CMK (cell line): ENCODE data around the gene MIEF1.
A peak's percentile ranks its signal among the peaks of the same experiment; 100 is the strongest.

Source experiments
- DNase-seq: peaks from one replicate; pipeline ENCODE4 v3.0.0-alpha.2; 2010; ENCODE audit warnings: low read depth

MIEF1 gene

DNA sequence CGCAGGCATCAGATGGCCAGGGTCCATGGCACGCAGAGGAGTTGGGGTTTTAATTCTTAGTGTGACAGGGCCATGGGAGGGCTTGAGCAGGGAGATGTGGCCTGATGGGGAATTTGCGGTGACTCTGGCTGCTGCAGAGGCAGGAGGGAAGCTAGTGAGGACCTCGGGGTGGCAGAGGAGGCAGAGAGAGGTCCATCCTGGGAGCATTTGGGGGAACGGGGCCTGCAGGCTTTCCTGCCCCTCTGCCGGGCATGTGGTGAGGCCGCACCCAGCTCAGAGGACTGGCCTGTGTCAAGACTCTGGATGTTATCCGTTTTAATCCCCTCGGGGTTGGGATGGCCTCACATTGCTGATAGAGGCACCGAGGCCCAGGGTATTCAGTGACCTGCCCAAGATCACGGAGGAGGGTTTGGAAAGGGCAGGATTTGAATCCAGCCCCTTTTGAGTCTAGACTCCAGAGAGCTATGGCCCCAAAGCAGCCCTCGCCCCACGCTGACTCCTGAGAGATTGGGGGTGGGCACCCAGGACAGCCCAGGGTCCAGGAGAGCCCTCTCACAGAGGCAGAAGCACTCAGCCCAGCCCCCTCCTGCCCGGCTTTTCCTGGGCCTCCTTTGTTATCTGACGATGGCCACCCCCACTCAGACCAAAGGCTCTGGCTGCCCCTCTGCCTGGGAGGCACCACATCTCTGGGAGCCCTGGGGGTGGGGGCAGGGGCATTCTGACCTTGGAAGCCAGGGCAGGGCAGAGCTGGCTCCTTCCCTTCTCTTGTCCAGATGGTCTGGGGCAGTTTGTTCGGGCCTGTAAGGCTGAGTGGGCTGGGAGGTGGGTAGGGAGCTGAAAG is 31.4 kb upstream of the MIEF1 start:
- DNase-seq, result no peak

GRCh38 chr22:39471381-39472141 is 30.5 kb upstream of the MIEF1 start:
- peak; percentile 71 for DNase-seq

DNA sequence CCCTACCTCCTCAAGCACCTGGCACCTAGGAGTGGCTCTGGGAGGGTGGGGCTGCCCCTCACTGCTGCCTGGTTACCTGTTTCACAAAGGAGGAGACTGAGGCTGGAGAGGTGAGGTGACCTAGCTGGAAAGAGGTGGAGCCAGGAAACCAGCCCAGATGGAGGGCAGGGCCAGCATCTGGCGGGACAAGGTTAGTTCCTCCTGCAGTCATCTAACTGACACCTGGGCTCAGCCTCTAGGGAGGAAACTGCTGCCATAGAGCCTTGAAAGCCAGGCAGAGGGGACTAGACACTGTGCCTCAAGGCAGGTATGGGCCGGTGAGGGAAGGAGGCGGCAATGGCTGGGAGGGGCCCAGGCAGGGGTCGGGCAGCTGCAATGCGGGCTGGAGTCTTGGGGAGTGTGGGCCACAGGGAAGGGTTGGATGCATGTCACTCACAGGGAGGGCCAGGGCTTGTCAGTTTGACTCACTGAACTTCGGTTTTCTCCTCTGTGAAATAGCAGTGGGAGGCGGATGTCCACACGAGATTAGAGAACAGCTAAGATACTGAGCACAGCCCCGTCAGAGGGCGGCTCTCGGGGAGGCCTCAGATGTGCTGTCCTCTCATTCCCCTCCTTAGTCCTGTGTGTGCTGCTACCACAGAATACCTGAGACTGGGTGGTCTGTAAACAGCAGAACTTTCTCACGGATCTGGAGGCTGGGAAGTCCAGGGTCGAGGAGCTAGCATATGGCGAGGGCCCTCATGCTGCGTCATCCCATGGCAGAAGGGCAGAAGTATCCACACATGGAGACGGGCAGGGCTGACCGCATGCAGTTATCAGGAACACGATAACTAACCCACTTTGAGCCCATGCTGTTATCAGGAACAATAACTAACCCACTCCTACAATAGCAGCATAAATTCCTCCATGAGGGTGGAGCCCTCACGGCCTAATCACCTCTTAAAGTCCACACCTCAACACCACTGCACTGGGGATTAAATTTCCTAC is 29.2 kb upstream of the MIEF1 start:
- peak; percentile 90 for DNase-seq

DNA sequence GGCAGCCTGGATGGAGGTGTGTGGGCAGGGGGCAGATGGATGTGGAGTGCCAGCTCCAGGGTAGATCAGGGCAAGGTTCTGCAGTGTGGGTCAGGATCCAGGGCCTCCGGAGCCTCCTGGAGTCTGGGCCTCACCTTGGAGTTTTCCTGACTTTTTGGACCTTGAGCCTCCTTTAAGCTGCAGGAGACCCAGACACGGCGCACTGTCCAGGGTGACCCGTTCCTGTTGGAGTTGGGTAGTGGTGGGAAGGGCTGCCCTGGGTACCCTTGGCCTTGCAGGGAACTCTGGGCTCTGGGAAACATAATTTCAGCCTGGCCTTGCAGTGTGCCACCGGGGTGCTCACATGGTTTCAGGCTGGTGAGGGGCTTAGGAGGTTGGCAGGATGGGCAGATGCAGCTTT is 28.2 kb upstream of the MIEF1 start:
- no peak for DNase-seq

DNA sequence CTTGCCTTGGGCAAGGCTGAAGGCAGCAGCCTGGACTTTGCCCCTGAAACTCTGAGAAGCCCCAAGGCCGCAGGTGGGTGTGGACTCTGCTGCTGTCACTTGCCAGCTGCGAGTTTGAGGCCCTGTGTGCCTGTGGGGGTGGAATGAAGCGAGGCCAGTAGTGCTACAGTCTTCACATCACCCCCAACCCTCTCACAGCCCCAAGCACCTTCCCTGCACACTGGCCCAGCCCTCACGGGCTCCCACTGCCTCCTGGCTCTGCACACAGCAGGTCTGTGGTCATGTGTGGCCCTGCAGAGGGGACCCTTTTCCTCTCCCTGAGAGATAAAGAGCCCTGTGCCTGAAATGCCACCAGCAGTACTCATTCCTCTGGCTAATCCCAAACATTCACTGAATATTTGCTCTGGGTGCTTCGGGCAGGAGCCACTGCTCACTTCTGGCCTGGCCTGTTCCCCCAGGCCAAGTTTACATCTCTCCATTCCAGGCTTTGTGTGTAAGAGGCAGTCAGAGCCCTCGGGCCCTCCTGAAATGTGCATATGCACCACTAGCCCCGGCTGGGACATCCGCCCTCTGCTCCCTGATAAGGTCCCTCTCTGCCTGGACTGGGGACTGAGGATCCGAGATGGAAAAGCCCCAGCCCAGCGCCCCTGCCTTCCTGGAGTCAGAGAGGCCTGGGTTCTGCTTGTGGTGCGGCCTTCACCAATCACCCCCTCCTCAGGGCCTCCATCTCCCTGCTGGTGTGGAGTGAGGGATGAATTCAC is 27.6 kb upstream of the MIEF1 start:
- no peak for DNase-seq

- no peak for DNase-seq
These were observed 26.8 kb upstream of the MIEF1 start for GRCh38 chr22:39475337-39475736.

DNA sequence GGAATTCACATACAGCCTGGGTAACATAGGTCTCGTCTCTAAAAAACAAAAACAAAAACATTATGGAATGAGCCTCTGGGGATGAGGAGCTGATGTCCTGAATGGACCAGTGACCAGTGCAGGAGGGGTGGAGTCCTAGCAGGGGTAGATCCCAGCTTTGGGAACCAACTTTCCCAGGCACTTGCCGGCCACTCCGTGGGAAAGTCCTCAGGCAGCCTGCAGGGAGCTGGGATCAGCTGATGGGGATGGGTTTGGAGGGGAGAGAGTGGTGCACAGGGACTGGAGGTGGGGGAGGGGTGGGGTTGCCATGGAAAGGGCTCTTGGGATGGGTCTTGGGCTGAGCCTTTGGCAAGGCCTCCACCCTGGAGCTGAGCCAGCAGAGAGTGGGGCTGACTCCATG is 26.2 kb upstream of the MIEF1 start:
- DNase-seq, result no peak

- DNase-seq, result no peak
These were observed 25.4 kb upstream of the MIEF1 start for GRCh38 chr22:39476664-39477063.

DNA sequence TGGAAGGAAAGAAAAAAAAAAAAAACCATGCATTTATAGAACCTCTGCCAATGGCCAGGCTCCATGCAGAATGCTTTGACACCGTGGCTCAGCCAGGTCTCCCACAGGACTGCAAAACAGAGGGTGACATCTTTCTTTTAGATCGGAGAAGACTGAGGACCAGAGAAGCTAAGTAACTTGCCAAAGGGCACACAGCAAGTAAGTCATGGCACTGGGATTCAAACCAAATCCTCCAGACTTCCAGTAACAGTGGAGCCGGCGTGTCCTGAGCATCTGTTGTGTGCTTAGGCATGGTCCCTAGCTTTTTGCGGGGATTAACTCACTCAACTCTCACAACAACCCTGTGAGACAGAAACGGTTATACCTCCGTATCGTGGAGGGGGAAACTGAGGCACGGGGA is 24.5 kb upstream of the MIEF1 start:
- no peak for DNase-seq

DNA sequence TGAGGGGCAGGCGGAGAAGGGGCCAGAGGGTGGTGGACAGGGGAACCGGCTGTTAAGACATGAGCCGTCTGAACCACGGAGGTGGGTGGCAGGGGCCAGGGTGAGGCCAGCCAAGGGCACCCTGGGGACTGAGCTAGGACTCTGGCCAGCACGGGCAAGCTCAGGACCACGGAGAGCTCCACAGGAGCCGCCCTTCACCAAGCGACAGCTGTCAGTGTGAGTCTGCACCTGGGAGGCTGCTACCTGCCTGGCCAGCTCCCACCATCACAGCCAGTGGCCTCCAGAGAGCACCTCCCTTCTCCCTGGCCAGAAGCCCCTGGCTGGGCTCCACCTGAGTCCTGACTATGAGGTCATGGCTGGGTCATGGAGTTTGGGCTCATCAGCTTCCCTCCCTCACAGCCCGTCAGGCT is 23.6 kb upstream of the MIEF1 start:
- no peak for DNase-seq

DNA sequence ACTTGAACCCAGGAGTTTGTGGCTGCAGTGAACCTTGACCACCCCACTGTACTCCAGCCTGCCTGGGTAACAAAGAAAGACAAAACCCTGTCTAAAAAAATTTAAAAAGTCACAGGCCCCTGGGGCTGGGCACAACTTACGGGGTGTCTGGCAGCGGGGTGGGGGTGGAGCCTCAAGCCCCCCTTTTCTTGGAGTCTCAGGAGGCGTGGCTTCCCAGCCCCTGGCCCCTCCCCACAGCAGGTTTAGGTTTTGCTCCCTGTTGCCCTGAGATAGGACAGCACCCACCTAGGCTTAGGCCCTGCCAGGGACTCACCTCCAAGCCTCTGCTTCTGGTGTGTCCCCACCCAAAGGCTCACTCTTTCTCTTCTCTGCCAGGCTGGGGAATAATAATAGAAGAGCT is 22.8 kb upstream of the MIEF1 start:
- DNase-seq, result no peak

DNA sequence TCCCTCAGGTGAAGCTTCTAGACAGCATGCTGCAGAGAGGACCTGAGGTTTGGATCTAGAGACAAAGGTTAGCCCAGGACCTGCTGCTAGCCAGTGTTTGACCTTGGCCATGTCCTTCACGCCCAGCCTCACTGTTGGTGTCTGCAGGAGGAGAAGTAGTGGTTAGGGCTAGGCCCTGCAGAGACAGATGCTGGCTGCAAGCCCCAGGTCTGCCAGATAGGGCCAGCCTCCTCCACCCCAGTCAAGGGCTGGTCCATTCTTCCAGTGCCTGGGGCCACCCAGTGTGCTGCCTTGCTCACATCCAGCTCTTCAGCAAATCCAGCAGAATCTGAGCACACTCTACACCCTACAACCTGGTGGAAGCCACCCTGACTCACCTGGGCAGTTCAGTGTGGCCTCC is 21.5 kb upstream of the MIEF1 start:
- no peak for DNase-seq

- DNase-seq, result no peak
These were observed 21.0 kb upstream of the MIEF1 start for GRCh38 chr22:39481054-39481453.

- no peak for DNase-seq
These were observed 20.5 kb upstream of the MIEF1 start for GRCh38 chr22:39481595-39481994.

- no peak for DNase-seq
These were observed 19.3 kb upstream of the MIEF1 start for GRCh38 chr22:39482768-39483167.

- no peak for DNase-seq
These were observed 14.9 kb upstream of the MIEF1 start for GRCh38 chr22:39486951-39487825.

GRCh38 chr22:39487826-39488520 is 14.1 kb upstream of the MIEF1 start:
- no peak for DNase-seq

- DNase-seq, result no peak
These were observed 13.5 kb upstream of the MIEF1 start for GRCh38 chr22:39488563-39489083.
